Inferior parietal cortex (tissue), 1 donor: Measurements from ENCODE around the gene CAMSAP1.

Source experiments
- DNase-seq: peaks from one replicate; pipeline ENCODE4 v3.0.0-alpha.2; 2016; ENCODE audit errors: extremely low spot score

Gene CAMSAP1

GRCh38 chr9:135793221-135794056 is 113.9 kb downstream of the CAMSAP1 start:
- no peak for DNase-seq

GRCh38 chr9:135792268-135793128 is 114.8 kb downstream of the CAMSAP1 start:
- no peak for DNase-seq

GRCh38 chr9:135791431-135792267 is 115.7 kb downstream of the CAMSAP1 start:
- DNase-seq = no peak

GRCh38 chr9:135790850-135791249 is 116.5 kb downstream of the CAMSAP1 start:
- DNase-seq = no peak

GRCh38 chr9:135790356-135790755 is 117.0 kb downstream of the CAMSAP1 start:
- DNase-seq = no peak

GRCh38 chr9:135789838-135790291 is 117.5 kb downstream of the CAMSAP1 start:
- DNase-seq = no peak

GRCh38 chr9:135788576-135789300 is 118.6 kb downstream of the CAMSAP1 start:
- no peak for DNase-seq

- no peak for DNase-seq
These were observed 119.4 kb downstream of the CAMSAP1 start for GRCh38 chr9:135787776-135788575.

GRCh38 chr9:135787317-135787716 is 120.0 kb downstream of the CAMSAP1 start:
- DNase-seq = no peak

- no peak for DNase-seq
These were observed 121.1 kb downstream of the CAMSAP1 start for GRCh38 chr9:135786146-135786690.

- no peak for DNase-seq
These were observed 122.3 kb downstream of the CAMSAP1 start for GRCh38 chr9:135785013-135785575.

- DNase-seq = no peak
These were observed 123.7 kb downstream of the CAMSAP1 start for GRCh38 chr9:135783540-135784245.

GRCh38 chr9:135782946-135783345 is 124.4 kb downstream of the CAMSAP1 start:
- no peak for DNase-seq

GRCh38 chr9:135780626-135781025 is 126.7 kb downstream of the CAMSAP1 start:
- DNase-seq = no peak

- DNase-seq = no peak
These were observed 127.3 kb downstream of the CAMSAP1 start for GRCh38 chr9:135780086-135780485.

GRCh38 chr9:135779571-135779970 is 127.8 kb downstream of the CAMSAP1 start:
- DNase-seq = no peak

- DNase-seq = no peak
These were observed 128.9 kb downstream of the CAMSAP1 start for GRCh38 chr9:135778421-135778820.

GRCh38 chr9:135777623-135778177 is 129.6 kb downstream of the CAMSAP1 start:
- no peak for DNase-seq
